Activated CD8-positive, alpha-beta memory T cell treated with anti-CD3 and anti-CD28 coated beads for 48 hours (primary cell): ENCODE measurements around the gene GID4.

Source experiments
- DNase-seq, 3 experiments: peaks; one replicate each; pipeline ENCODE4 v3.0.0-alpha.2; 2020; ENCODE audit warnings: low read depth in 2 of 3, low spot score in 2 of 3

The GID4 gene

DNA sequence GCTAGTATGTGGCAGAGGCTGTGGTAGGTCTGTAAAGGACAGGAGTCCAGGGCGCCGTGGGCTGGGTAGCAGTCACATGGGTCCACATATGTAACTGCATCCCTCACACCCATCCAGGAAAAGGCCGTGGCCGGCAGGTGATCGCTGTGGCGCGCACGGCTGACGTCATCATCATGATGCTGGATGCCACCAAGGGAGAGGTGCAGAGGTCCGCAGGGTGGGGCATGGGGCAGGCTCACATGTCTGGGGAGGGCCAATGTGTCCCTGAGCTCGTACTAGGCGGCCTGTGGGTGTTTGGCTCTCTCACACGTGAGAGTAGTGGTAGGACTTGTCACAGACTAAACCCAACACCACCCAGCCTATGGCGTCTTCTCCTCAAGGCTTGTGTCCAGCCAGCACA lies 60.3 kb downstream of the GID4 start:
- no peak for DNase-seq

DNA sequence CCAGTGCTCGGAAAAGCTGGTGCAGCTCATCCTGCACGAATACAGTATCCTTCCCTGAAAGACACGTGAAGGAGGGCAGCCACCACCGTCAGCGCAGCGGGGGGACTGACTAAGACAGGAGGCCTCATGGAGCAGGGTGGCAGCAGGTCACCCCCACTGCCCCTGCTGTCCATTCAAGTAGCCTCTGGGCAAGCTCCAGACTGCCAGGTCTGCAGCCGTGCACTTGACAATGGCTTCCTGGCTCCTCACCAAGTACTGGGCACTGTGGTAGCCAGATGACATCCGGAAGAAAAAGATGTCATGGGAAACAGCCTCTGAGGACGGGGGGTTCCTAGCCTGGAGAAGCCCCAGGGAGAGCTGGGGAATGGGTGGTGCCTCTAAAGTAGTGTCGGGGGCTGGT lies 61.4 kb downstream of the GID4 start:
- DNase-seq = no peak

DNA sequence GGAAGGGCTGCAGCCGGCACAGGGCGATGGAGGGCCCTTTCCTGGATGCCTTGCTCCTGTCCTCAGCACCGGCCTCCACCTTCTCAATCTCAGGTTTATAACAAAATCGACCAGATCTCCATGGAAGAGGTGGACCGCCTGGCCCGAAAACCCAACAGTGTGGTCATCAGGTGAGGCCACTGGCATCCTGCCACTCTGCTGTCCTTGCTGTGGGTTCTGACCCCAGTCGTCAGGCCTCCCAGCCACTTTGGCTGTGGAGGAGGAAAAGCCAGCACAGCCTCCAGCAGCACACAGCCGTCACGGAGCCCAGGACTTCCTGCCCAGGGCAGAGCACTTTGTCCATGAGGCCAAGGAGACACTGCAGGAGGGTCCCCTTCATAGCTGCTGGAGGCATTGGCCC lies 62.6 kb downstream of the GID4 start:
- DNase-seq = no peak

DNA sequence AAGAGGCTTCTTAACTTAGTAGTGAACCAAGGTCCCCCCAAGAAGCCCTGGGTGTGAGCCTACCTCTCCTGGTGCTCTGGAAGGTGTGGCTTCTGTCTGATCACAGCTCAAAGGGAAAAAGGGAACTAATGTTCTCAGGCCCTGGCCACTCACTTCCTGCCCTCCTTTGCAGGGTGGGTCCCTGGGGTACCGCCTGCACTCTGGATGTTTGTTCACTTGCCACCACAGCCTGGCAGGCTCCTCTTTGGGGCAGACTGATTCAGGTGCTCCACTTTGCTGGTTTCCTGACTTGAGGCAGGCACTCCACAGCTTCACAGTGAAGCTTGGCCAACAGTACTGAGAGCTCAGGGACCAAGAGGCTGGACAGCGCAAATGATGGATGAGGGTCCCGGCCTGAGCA lies 63.4 kb downstream of the GID4 start:
- DNase-seq = no peak

DNA sequence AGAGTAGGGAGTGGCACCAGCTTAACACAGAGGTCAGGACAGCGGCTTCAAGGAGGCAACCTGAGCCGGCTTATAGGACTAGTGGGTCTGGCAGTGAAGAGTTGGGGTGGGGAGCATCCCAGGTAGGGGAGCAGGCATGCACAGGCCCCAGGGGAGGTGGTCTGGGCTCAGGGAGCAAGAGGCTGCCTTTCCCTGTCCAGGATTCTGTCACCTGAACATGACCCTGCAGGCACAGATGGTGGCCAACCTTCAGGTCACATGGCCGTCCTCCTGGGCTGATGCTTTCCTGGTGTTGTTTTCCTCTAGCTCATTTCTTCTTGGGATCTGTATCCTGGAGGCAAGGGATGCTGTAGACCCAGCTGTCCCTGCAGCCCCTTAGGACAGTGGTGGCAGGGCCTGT lies 65.8 kb downstream of the GID4 start:
- DNase-seq = no peak

DNA sequence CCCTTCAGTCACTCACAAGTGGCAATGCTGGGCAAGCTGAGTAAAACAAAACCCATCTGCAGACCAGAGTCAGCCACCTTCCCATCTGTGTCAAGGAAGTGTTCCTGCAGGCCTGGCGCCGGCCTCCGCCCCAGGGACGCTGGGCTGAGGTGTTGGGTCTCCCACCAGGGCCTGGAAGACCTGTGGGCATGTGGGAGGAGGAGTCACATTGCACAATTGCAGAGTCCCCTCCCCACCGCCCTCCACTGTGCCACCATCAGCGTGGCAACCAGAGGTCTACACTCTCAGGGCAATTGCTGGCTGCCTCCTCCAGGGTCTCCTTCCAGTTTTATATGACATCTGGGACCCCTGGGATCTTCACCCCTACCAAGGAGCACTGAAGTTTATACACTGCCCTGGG lies 66.4 kb downstream of the GID4 start:
- DNase-seq = no peak

DNA sequence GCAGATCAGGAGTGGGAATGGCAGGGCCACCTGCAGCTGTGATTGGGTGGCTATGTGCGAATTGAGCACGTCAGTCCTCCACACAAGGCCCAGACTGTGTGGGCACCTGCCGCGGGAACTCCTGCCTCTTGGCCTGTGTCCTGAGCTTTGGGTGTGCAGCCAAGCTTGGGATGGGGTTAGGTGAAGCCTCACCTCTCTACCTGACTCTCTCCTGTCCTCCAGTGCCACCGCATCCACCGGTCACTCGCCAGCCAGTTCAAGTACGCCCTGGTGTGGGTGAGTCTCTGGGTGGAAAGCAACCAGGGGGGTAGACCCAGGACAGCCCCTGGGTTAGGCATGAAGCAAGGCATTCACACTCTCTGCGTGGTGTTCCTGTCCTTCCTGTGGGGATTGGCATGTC lies 67.0 kb downstream of the GID4 start:
- no peak for DNase-seq

DNA sequence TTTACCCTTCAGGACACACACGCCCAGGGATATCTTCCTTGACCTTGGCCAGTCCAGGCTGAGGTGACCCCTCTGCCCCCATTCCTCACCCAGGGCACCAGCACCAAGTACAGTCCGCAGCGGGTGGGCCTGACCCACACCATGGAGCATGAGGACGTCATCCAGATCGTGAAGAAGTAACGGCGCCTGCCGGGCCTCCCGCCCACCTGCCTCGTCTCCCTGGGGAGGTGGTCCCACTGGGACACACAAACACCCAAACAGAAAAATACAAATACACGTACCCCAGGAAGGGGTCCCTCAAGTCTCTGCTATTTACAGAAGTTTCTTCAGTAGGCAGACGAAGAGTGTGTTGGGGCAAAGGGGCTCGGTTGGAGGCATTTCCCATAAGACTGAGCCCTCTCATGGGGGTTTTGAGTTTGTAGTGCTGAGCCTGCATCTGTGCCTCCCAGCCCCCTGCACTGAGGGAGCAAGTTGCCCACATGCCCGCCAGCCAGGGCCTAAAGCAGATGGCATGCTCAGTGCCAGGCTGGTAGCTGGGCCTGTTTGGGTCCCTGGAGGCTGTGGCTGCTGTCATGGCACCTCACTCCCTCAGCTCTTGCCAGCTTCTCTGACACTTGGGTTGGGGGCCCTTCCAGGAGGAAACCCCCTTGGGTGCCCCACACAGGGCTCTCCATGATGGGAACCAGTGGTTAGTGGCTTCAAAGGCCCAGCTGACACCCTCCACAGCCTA lies 68.0 kb downstream of the GID4 start:
- no peak for DNase-seq

DNA sequence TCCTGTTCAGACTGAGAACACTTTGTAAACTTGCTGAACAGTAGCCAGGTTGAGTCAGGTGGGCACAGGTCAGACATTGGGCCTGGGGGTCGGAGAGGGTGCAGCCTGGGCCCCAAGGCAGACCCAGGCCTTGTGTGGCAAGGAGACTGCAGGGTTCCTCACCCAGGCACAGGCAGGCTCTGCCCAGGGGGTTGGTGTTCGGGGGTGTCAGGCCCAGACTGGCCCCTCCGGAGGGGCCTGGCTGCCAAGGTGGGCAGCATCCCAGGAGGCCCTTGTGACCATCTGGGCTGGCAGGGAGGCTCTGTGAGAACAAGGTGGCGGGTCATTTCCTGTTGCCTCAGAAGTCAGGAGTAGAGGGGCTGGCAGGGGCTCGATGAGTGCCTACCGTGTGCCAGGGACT lies 68.8 kb downstream of the GID4 start:
- no peak for DNase-seq

DNA sequence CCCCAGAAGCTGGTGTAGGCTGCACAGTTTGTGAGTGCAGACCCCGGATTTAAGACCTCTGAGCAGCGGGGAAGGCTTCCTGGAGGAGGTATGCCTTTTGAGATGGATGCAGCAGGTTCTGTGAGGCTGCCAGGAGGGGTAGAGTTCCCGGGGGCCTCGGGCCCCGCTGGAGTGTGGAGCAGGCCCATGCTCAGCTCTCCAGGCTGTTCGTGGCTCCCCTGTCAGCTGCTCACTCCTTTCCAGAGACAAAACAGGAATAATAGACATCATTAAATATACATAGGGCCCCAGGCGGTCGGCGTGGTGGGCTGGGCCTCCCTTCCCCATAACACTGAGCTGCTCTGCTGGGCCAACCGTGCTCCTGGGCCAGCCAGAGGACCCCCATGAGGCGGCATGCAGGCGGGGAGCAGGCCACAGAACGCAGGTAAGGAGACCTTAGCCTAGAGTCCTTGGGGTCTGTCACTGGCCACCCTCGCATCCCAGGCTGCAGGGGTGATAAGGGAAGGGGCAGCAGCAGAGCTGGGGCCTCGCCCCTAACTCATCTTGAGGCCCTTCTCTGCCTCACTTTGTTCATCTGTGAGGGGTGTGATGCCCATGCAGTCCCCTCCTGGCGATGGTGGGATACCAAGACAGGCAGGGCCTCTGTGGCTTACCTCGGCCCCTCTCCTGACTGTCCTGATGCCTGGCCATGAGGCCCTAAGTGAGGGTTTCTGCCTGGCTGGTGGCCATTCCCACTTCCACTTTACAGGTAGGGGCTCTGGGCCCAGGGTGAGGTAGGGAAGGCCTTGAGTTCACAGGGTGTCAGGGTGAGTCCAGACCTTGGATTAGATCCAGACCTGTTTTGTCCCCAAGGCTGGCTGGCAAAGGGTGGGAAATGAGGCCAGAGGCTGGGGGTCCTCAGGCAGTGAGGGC lies 69.4 kb downstream of the GID4 start, which contains the start of gene MYO15A:
MYO15A (plus strand) TSS at position 356 of the 912 bp plus-strand sequence. CDS start 10,045 bp downstream, outside the sequence.
- DNase-seq = no peak

DNA sequence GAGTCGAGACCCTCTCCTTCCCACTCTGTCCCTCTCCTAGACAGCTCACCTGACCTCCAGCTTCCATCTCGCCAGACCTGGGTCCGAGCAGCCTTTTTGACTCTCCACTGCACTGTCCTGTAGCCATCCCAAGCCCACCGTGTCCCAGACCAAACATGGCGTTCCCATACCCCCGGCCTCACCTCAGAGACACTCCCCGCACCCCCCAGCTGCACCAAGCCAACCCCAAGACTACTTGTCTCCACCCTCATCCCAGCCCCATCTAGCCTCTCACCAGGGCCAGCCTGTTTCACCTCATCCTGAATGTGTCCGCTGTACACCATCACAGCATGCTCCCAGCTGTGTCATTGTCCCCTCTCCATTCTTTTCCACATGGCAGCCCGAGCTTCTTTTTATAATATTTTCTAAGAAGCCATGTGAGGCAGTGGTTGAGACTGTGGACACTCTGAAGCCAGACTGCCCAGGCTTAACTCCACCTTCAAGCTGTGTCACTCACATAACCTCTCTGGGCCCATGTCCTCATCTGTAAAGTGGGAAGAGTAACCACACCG lies 70.8 kb downstream of the GID4 start:
- DNase-seq = no peak

DNA sequence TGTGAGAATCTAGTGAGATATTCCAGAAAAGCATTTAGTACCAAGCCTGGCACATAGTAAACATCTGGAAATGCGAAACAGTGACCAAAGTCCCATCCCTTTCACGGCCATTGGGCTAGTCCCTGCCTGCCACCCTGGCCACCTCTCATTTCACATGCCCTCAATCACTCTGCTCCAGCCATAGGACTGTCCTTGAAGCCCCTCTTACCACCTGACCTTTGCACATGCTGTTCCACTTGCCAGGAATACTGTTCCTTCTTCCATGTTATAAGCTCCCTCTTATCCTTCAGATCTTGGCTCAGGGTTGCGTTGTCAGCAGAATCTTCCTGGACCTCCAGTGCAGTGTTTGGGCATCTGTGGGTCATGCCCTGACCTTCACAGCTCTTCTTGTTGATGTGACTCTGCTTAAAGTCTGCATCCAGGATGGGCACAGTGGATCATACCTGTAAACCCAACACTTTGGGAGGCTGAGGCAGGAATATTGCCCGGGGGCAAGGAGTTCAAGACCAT lies 71.5 kb downstream of the GID4 start:
- no peak for DNase-seq

DNA sequence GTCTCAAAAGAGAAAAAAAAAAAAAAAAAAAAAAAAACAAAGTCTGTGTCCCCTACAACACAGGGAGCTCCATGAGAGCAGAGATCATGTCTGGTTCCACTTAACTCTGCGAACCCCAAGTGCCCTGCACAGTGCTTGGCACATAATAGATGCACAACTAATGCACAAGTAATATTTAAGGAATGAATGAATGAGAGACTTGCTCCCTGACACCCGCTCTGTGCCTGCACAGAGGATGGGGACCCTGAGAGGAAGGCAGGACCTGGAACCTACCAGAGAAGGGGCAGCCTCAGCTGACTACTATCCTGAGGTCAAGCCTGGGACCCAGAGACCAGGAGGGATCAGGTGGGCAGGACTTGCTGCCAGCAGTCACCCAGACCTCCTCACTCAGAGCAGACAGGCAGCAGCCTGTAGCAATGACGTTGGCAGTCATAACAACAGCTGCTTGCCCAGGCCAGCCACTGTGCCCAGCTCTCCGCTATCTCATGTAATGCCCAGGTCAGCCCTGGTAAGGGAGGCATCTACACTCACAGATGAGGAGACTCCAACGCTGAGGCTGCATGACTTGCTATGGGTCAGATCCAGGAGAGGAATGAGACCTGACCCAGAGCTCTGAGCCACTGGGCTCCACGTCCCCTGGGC lies 72.2 kb downstream of the GID4 start:
- no peak for DNase-seq

DNA sequence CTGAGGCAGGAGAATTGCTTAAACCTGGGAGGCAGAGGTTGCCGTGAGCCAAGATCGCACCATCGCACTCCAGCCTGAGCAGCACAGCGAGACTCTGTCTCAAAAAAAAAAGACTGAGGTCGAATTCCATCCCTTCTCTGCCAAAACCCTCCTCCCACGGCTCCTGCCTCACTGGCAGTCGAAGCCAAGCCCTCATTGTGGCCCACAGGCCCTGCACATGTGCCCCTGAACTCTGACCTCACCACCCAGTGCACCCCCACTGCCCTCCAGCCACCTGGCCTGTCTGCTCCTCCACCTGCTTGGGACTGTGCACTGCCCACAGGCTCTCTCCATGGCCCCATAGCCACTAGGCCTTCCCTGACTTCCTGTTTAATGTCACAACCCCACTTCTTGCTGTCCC lies 76.3 kb downstream of the GID4 start:
- DNase-seq = no peak

DNA sequence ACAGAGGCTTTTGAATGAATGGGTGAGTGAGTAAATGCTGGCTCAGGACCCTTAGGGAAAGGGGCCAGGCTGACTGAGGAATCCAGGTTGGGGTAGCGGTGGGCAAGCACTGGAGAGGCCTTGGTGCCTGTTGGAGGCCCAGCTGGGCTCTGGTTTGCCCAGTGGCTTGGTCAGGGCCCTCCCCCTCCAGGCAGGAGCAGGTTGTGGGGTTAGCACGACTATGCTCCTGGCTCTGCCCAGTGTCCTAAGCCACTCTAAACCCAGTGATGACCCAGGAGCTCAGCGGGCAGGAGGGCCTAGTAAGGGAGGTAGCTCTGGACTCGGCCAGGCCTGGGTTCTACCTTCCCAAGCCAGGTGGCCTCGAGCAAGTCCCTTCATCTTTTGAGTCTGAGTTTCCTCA lies 76.9 kb downstream of the GID4 start:
- DNase-seq = no peak

DNA sequence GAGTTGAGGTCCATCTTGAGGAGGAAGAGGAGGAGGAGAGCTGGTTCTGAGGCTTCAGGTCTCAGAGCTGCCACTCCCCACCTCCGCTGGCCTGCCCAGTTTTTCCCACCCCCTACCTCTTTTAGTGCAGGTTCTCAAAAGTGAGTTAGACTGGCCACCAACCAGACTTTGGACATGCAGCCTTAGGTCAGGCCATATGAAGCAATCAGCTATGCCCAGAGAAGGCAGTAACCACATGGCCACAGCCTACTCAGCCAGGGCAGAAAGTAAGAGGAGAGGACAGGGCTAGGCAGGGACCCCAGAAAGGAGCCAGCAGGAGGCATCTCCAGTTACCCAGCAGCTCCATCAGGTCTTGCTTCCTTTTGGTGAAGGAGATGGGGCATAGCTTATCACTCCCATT lies 78.3 kb downstream of the GID4 start:
- DNase-seq = no peak
